Keratinocyte (primary cell): Measurements from ENCODE around the gene SRD5A1. TPM values are rescaled to one million over a fixed set of nuclear protein-coding genes. Genes with fewer than 3 reads are reported as not detected.
A peak's percentile ranks its signal among the peaks of the same experiment; 100 is the strongest.

ENCODE experiments used
- DNase-seq: peaks from one replicate; pipeline ENCODE4 v3.0.0-alpha.2; 2011; ENCODE audit warnings: low read depth, missing footprints, low spot score
- FAIRE-seq: peaks from 2 replicates; lab custom pipeline; 2011; peaks lifted over from hg19 to GRCh38; lab: Jason Lieb, UNC
- H2AFZ ChIP-seq: 2 replicates; pipeline ENCODE4 v1.6.0; 2012; ENCODE audit warnings: low read length, control low read depth, inconsistent platforms; ENCODE audit not compliant: control insufficient read depth
- H3K27ac ChIP-seq: 2 replicates; pipeline ENCODE4 v1.5.1; 2011; ENCODE audit warnings: low read length; ENCODE audit not compliant: control insufficient read depth, insufficient read depth
- H3K27me3 ChIP-seq: 3 replicates; pipeline ENCODE4 v1.6.0; 2011; ENCODE audit warnings: low read length; ENCODE audit not compliant: control insufficient read depth, insufficient read depth; ENCODE audit errors: extremely low read depth
- H3K36me3 ChIP-seq, 2 experiments: 2 replicates in 1 of 2; 3 replicates in 1 of 2; pipeline ENCODE4 v1.5.1; 2011; ENCODE audit warnings: low read length in 2 of 2, mild to moderate bottlenecking in 1 of 2; ENCODE audit not compliant: control insufficient read depth in 2 of 2, insufficient read depth in 2 of 2; ENCODE audit errors: extremely low read depth in 1 of 2
- H3K4me1 ChIP-seq: 3 replicates; pipeline ENCODE4 v1.5.1; 2011; ENCODE audit warnings: low read length; ENCODE audit not compliant: control insufficient read depth, insufficient read depth; ENCODE audit errors: extremely low read depth
- H3K4me2 ChIP-seq: 3 replicates; pipeline ENCODE4 v1.6.0; 2011; ENCODE audit warnings: low read depth, low read length; ENCODE audit not compliant: control insufficient read depth, insufficient read depth; ENCODE audit errors: extremely low read depth
- H3K4me3 ChIP-seq, 3 experiments: fragments of 200-600 bp in 1 of 3; sonication (generic) in 1 of 3; 2 replicates in 2 of 3; 3 replicates in 1 of 3; pipeline ENCODE4 v1.5.1; 2011 to 2016; ENCODE audit warnings: low read length in 3 of 3, mild to moderate bottlenecking in 3 of 3, control low read depth in 2 of 3, inconsistent platforms in 1 of 3, low read depth in 1 of 3, mixed read lengths in 1 of 3, mixed run types in 1 of 3, moderate library complexity in 1 of 3; ENCODE audit not compliant: control insufficient read depth in 2 of 3, insufficient read depth in 2 of 3; ENCODE audit errors: extremely low read depth in 1 of 3
- H3K79me2 ChIP-seq: 2 replicates; pipeline ENCODE4 v1.6.0; 2012; ENCODE audit warnings: low read length; ENCODE audit not compliant: control insufficient read depth, insufficient read depth
- H3K9ac ChIP-seq: 3 replicates; pipeline ENCODE4 v1.6.0; 2011; ENCODE audit warnings: low read length; ENCODE audit not compliant: control insufficient read depth, insufficient read depth; ENCODE audit errors: extremely low read depth
- H3K9me1 ChIP-seq: 3 replicates; pipeline ENCODE4 v1.6.0; 2011; ENCODE audit warnings: low read length; ENCODE audit not compliant: control insufficient read depth, insufficient read depth; ENCODE audit errors: extremely low read depth
- H3K9me3 ChIP-seq: 2 replicates; pipeline ENCODE4 v1.5.1; 2012; ENCODE audit warnings: low read depth, low read length; ENCODE audit not compliant: control insufficient read depth
- H4K20me1 ChIP-seq: 3 replicates; pipeline ENCODE4 v1.6.0; 2011; ENCODE audit warnings: low read length; ENCODE audit not compliant: control insufficient read depth, insufficient read depth; ENCODE audit errors: extremely low read depth
- EZH2 ChIP-seq: IDR thresholded peaks from one replicate; pipeline ENCODE4 v1.6.1; 2012; ENCODE audit warnings: inconsistent platforms, mild to moderate bottlenecking, low read length, moderate library complexity
- dilution Hi-C: fragments of 300-500 bp; cut with MboI; formaldehyde crosslinking; loops from one replicate; pipeline ENCODE4 v1.7.0; 2020; ENCODE audit warnings: low sequenced_read_pairs; ENCODE audit not compliant: extremely low pct_ligation_motif_present
- polyA plus RNA-seq, 5 experiments: library from polyadenylated mRNA; depleted of rRNA in 3 of 5; stranded (reverse) in 3 of 5; stranded (forward) in 1 of 5; unstranded in 1 of 5; fragments of >200 nt; gene quantifications; 1 replicate in 1 of 5; 2 replicates in 3 of 5; 3 replicates in 1 of 5; pipeline versions ENCODE4 v1.2.1 to v1.2.3, GENCODE V29; 2011 to 2012; ENCODE audit warnings: missing spikeins in 2 of 5, low read depth in 1 of 5, low replicate concordance in 1 of 5
- TF ChIP-seq, protein P1 (sequence below), 3 experiments: IDR thresholded peaks in 1 of 3; conservative IDR thresholded peaks in 1 of 3; optimal IDR thresholded peaks in 1 of 3; 2 replicates in 2 of 3; 3 replicates in 1 of 3; pipeline versions ENCODE3 to v1.5.1; 2011; ENCODE audit warnings: low read length in 3 of 3, mild to moderate bottlenecking in 3 of 3, moderate library complexity in 2 of 3, control low read depth in 1 of 3, inconsistent platforms in 1 of 3; ENCODE audit not compliant: insufficient read depth in 2 of 3; ENCODE audit errors: extremely low read depth in 1 of 3

Gene SRD5A1
- polyA plus RNA-seq, 1 donor (not counting 4 experiments of a cell fraction or from before 2014, with no cell fraction given) = 35.4 TPM

DNA sequence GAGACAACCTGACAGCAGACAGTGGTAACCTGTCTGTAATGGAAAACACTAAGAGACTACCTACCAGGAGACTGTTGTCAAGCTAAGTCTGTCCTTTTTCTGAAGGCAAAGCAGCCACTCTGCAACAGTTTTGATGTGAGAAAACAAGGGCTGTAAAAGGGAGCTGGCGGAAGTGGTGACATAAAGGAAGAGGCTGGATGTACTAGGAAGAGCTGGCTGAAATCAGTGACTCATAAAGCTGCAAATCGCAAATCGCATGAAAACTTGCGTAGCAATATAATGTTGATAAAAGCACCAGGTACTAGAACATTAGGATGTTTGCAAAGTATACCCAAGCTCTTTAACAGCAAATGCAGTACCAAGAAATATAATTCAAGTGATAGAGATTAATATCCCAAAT, 1.8 kb upstream of the SRD5A1 start:
- Histone ChIP-seq H3K4me3 (peak overlapping the region; percentile 70 to 82 (median 76)), H3K27ac (no peak overlapping the region), H3K79me2 (peaks cover 82% of the 10 kb centered on the region), H2AFZ (no peak overlapping the region), H3K9ac (peak overlapping the region; percentile 96), H3K27me3 (no peaks in the 10 kb centered on the region), H3K4me1 (peaks cover 30% of the 10 kb centered on the region), H3K36me3 (peaks cover 15 to 30% of the 10 kb centered on the region in 2 experiments), H3K4me2 (peak overlapping the region; percentile 72), H4K20me1 (peaks cover 13% of the 10 kb centered on the region), H3K9me1 (peaks cover 3% of the 10 kb centered on the region), H3K9me3 (no peaks in the 10 kb centered on the region)
- DNase-seq = no peak
- dilution Hi-C loops = no loop called here
- no peak for FAIRE-seq
- TF ChIP-seq, protein P1, sequence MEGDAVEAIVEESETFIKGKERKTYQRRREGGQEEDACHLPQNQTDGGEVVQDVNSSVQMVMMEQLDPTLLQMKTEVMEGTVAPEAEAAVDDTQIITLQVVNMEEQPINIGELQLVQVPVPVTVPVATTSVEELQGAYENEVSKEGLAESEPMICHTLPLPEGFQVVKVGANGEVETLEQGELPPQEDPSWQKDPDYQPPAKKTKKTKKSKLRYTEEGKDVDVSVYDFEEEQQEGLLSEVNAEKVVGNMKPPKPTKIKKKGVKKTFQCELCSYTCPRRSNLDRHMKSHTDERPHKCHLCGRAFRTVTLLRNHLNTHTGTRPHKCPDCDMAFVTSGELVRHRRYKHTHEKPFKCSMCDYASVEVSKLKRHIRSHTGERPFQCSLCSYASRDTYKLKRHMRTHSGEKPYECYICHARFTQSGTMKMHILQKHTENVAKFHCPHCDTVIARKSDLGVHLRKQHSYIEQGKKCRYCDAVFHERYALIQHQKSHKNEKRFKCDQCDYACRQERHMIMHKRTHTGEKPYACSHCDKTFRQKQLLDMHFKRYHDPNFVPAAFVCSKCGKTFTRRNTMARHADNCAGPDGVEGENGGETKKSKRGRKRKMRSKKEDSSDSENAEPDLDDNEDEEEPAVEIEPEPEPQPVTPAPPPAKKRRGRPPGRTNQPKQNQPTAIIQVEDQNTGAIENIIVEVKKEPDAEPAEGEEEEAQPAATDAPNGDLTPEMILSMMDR (optimal IDR thresholded peaks at IDR 0.05 in 1 of 3, IDR thresholded peaks at IDR 0.05 in 1 of 3, conservative IDR thresholded peaks at IDR 0.05 in 1 of 3; ENCODE audit: extremely low read depth in 1 of 3, insufficient read depth in 2 of 3, low read length in 3 of 3) = no peak
- TF ChIP-seq EZH2 = no peak

DNA sequence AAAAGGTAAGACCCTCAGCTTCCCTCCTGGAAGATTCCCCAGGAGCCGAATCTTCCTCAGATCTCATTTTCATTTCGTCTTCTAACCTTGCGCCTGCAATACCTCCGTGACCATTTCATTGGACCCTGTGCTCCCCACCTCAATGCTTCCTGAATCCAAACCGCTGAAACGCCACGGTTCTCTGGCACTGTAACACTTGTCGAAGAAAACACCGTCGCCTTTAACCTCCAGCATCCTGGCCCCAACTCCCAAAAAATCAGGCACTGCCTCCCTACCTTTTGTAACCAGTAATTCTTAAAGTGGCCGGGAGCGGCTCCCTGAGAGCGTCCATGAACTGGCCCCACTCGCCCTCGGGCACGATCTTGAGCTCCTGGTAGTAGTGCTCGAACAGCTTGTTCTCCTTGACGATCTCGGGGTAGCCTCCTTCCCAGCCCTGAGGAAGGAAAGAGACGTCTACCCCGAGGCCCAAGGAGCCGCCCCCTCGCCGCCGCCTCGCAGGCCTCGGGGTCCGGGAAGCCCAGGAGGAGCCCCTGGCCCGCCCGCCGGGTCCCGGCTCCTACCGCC, 834 bp upstream of the SRD5A1 start:
- DNase-seq = no peak
- no peak for FAIRE-seq

More for the DNA sequence above, 834 bp upstream of the SRD5A1 start:
- Histone ChIP-seq H3K79me2 (peaks cover 82% of the 10 kb centered on the region), H3K27me3 (no peaks in the 10 kb centered on the region), H3K9ac (peak overlapping the region; percentile 96), H3K27ac (peak overlapping the region; percentile 98), H3K4me1 (peaks cover 39% of the 10 kb centered on the region), H3K4me3 (peak overlapping the region; percentile 70 to 82 (median 76)), H4K20me1 (peaks cover 12% of the 10 kb centered on the region), H3K36me3 (peaks cover 10 to 25% of the 10 kb centered on the region in 2 experiments), H3K9me1 (peaks cover 7% of the 10 kb centered on the region), H3K9me3 (no peaks in the 10 kb centered on the region), H3K4me2 (peak overlapping the region; percentile 72), H2AFZ (peak overlapping the region; percentile 91)
- dilution Hi-C loops = no loop called here
- no peak for TF ChIP-seq EZH2
- TF ChIP-seq, protein P1 (optimal IDR thresholded peaks at IDR 0.05 in 1 of 3, IDR thresholded peaks at IDR 0.05 in 1 of 3, conservative IDR thresholded peaks at IDR 0.05 in 1 of 3; ENCODE audit: extremely low read depth in 1 of 3, insufficient read depth in 2 of 3, low read length in 3 of 3) = peak in 1 of 3 experiments; percentile 13
